Measurements from ENCODE around the gene KRTAP9-9. TPM values are rescaled to one million over a fixed set of nuclear protein-coding genes. Genes with fewer than 3 reads are reported as not detected.

Gene KRTAP9-9
- total RNA-seq, 1 experiment from 2014 or later, result not detected

DNA sequence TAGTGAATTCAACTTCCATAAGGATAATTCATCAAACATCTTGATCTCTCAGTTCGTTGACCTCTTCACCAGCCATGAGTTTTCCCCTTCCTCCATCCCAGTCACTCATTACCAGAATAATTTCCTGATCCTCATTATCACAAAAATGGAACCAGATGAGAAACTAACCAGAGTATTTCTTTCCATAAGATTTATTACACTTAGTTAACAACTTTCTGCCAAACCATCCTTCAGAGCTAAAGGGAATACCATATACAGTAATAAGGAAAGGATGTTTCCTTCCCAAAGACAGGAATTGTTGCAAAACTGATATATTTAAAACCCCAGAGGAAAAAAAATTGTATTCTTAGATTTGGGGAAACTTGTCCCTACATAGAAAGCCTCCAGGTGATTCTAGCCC is 38.8 kb downstream of the KRTAP9-9 start (continued):
- TF ChIP-seq PRDM15 (CRISPR knock-in tag; IDR thresholded peaks at IDR 0.05), result no peak
- TF ChIP-seq, protein P1, sequence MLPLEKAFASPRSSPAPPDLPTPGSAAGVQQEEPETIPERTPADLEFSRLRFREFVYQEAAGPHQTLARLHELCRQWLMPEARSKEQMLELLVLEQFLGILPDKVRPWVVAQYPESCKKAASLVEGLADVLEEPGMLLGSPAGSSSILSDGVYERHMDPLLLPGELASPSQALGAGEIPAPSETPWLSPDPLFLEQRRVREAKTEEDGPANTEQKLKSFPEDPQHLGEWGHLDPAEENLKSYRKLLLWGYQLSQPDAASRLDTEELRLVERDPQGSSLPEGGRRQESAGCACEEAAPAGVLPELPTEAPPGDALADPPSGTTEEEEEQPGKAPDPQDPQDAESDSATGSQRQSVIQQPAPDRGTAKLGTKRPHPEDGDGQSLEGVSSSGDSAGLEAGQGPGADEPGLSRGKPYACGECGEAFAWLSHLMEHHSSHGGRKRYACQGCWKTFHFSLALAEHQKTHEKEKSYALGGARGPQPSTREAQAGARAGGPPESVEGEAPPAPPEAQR (CRISPR knock-in tag; IDR thresholded peaks at IDR 0.05), result no peak
- TF ChIP-seq HMGA2 (CRISPR knock-in tag; IDR thresholded peaks at IDR 0.05), result no peak

- Mint-ChIP-seq H3K4me3 (no peak overlapping the region), H3K27me3 (ENCODE audit: low read depth) (no peaks in the 10 kb centered on the region; the same call in 1 of the 2 replicates), H3K36me3 (no peaks in the 10 kb centered on the region), H3K9me3 (peaks cover 6% of the 10 kb centered on the region; the same call in 1 of the 2 replicates), H3K4me1 (peaks cover 7% of the 10 kb centered on the region; the same call in 1 of the 2 replicates), H3K27ac (no peak overlapping the region)
- no peak for DNase-seq (ENCODE audit: low spot score)
- CTCF ChIA-PET, result no interaction called here
- POLR2A ChIA-PET, result no interaction called here
- TF ChIP-seq, protein P2, sequence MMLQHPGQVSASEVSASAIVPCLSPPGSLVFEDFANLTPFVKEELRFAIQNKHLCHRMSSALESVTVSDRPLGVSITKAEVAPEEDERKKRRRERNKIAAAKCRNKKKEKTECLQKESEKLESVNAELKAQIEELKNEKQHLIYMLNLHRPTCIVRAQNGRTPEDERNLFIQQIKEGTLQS (CRISPR knock-in tag; conservative IDR thresholded peaks at IDR 0.05), result no peak
- no peak for TF ChIP-seq MYBL2 (CRISPR knock-in tag; IDR thresholded peaks at IDR 0.05)
- TF ChIP-seq ESRRA (CRISPR knock-in tag; IDR thresholded peaks at IDR 0.05; ENCODE audit: borderline replicate concordance), result no peak
- TF ChIP-seq NR1H2 (CRISPR knock-in tag; IDR thresholded peaks at IDR 0.05), result no peak
- no peak for TF ChIP-seq GABPB1 (CRISPR knock-in tag; IDR thresholded peaks at IDR 0.05)
- no peak for TF ChIP-seq FOXP4 (CRISPR knock-in tag; IDR thresholded peaks at IDR 0.05)
- TF ChIP-seq NFATC4 (CRISPR knock-in tag; IDR thresholded peaks at IDR 0.05), result no peak
- TF ChIP-seq HMGXB4 (CRISPR knock-in tag; IDR thresholded peaks at IDR 0.05), result no peak
- TF ChIP-seq, protein P3, sequence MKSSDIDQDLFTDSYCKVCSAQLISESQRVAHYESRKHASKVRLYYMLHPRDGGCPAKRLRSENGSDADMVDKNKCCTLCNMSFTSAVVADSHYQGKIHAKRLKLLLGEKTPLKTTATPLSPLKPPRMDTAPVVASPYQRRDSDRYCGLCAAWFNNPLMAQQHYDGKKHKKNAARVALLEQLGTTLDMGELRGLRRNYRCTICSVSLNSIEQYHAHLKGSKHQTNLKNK (CRISPR knock-in tag; IDR thresholded peaks at IDR 0.05), result no peak
- no peak for TF ChIP-seq OVOL2 (CRISPR knock-in tag; IDR thresholded peaks at IDR 0.05; ENCODE audit: borderline replicate concordance)
- no peak for TF ChIP-seq GTF2I (CRISPR knock-in tag; conservative IDR thresholded peaks at IDR 0.05)
- TF ChIP-seq, protein P1 (CRISPR knock-in tag; IDR thresholded peaks at IDR 0.05), result no peak
- no peak for TF ChIP-seq NFYB (CRISPR knock-in tag; conservative IDR thresholded peaks at IDR 0.05; ENCODE audit: low read depth)
- no peak for TF ChIP-seq FOXK1 (CRISPR knock-in tag; IDR thresholded peaks at IDR 0.05)
- TF ChIP-seq, protein P4, sequence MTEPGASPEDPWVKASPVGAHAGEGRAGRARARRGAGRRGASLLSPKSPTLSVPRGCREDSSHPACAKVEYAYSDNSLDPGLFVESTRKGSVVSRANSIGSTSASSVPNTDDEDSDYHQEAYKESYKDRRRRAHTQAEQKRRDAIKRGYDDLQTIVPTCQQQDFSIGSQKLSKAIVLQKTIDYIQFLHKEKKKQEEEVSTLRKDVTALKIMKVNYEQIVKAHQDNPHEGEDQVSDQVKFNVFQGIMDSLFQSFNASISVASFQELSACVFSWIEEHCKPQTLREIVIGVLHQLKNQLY (CRISPR knock-in tag; IDR thresholded peaks at IDR 0.05), result no peak
- TF ChIP-seq PRDM15 (CRISPR knock-in tag; IDR thresholded peaks at IDR 0.05), result no peak
- no peak for TF ChIP-seq EMX1 (CRISPR knock-in tag; IDR thresholded peaks at IDR 0.05)
- no peak for TF ChIP-seq RORB (CRISPR knock-in tag; IDR thresholded peaks at IDR 0.05)
- no peak for TF ChIP-seq KAT7 (CRISPR knock-in tag; IDR thresholded peaks at IDR 0.05; ENCODE audit: borderline replicate concordance)
- no peak for ATAC-seq
These were observed 41.7 kb downstream of the KRTAP9-9 start for GRCh38 chr17:41296846-41297245.

Measured in WTC11 (cell line).